HG03060 (cell line): ENCODE measurements around the gene ANKIB1.
"Not testable (repeated sequence)": the region's sequence is repeated elsewhere in the genome, so short reads cannot be mapped to it uniquely, and the experiment has no call there.

Experiments used
- ATAC-seq: cut with Tn5 transposase; IDR thresholded peaks from one replicate; pipeline ENCODE4 v1.9.1; 2021; ENCODE audit warnings: low read depth, moderate number of reproducible peaks; ENCODE audit not compliant: unreplicated experiment

Gene ANKIB1

GRCh38 chr7:92245487-92246359 is at the start of gene ANKIB1, which contains the start of gene KRIT1:
Gene ANKIB1, plus strand, starts transcription at chr7:92245974. Its CDS starts 49,005 bp downstream, at chr7:92294979.
Gene KRIT1, minus strand, starts transcription at chr7:92245914. Its CDS starts 3,779 bp downstream, at chr7:92242135.
- ATAC-seq: peak; percentile 58

DNA sequence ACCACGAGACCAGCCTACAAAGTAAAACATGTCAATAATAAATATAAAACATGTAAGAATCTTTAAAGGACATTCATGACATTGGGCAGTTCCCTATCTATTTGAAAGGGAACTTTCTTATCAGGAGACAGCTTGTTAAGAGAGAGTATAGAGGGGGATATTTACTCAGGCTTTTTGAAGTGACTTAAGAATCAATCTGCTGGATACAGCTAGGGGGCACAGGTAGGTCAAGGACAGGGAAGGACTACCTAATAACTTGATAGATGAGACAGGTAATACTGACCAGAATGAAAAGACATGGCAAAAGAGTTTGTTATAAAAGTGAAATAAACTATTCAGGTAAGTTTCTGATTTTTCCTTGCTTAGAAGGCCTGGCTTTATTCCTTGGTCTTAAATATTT is 45.0 kb upstream of the ANKIB1 start:
- ATAC-seq: no peak

GRCh38 chr7:92205987-92206386 is 39.8 kb upstream of the ANKIB1 start:
- no peak for ATAC-seq

DNA sequence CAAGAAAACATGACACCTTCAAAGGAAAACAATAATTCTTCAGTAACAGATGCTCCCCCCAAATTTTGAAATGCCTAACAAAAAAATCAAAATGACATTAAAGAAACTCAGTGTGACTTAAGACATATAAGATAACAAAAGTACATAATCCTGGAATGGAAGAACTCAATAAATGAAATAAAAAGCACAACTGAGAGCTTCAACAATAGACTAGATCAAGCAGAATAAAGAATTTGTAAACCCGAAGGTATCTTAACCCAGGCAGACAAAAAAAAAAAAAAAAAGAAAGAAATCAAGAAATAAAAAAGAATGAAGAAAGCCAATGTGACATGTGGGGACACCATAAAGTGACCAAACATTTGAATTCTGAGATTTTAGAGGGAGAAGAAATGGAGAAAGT is 39.1 kb upstream of the ANKIB1 start:
- no peak for ATAC-seq

GRCh38 chr7:92221766-92222165 is 24.0 kb upstream of the ANKIB1 start:
- no peak for ATAC-seq

DNA sequence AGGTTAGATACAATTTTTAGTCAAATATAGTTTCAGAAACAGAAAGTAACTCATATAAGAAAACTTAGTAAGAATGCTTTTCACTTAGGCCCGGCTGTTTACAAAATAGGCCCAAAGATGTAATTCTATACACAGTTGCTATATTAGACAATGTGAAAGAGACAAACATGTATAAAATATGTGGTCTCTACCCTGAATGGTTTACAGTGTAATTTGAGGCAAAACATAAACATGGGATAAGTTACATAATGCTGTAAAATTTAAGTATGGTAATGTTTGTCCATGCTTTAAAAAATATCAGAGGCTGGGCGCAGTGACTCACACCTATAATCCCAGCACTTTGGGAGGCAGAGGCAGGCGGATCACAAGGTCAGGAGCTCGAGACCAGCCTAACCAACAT is 18.8 kb upstream of the ANKIB1 start:
- no peak for ATAC-seq

GRCh38 chr7:92228100-92228499 is 17.7 kb upstream of the ANKIB1 start:
- no peak for ATAC-seq

GRCh38 chr7:92228742-92229141 is 17.0 kb upstream of the ANKIB1 start:
- no peak for ATAC-seq

DNA sequence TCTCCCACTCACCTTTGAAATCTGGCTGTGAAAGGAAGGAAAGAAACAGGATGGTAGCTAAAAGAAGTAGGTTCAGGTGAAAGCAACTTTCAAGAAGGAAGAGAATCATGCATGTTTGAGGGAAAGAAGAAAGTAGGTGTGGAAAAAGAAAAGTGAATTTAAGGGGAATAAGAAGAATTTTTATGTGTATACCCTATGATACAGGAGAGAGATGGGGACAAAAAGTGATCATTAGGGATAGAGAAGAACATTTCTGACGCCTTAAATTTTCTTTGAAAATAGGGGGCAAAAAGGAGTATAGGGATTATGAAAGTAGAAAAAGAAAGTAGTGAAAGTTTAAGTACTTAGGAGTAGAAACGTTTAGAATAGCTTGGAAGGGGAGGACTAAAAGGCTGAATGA is 15.2 kb upstream of the ANKIB1 start:
- ATAC-seq: no peak

- no peak for ATAC-seq
These were observed 2.8 kb upstream of the ANKIB1 start for GRCh38 chr7:92242972-92243371.

- ATAC-seq: peak; percentile 1
These were observed 827 bp upstream of the ANKIB1 start for GRCh38 chr7:92244808-92245486.

DNA sequence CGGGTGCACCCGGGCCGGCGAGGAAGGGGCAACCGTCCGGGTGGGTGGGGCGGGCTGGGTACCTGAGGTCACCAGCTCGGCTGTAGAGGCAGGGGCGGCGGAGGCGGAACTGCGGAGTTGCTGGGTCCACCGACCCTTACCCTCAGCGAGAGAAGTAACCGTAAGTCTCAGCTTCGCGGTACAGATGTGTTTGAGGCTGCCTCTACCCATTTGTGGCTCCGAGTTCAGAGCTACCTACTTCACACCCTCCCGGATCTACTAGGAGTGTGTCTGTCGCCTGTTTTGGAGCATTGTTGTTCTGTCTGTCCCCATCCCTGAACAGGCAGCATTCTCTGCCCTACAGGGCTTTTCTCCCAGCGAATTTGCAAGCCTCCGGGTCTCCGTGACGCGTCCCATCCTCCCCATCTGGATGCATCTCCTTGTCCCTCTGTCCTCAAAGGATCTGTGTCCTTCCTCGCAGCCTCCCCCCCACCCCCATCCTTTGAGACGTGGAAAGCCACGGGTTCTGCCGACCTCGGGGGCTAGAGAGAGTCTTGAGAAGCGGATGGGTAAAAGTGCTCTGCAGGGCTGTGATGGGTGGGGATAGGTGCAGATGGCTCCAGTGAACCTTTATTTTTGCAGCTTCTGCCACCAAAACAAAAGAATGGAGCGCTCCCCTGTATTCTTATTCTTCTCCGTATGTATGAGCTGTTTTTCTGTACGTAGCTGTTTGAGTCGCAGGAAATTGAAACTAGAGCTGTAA is 757 bp downstream of the ANKIB1 start:
- peak; percentile 13 for ATAC-seq

DNA sequence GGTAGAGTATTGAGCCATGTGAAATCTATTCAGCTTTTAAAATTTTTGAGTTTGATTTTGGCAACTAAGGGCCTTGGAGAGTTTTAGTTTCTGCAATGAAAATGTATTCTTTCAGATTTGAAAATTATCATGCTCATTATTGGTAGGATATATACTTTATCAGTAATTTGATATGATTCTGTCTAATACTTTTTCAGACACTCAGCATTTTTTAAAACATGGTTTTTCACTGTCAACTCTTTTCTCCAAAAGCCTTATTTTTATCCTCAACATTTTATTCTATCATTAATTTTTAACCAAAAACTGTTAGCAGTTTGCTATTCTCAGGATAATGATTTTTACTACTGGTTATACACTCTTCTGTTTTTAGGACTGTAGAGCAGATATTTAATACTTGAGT is 4.8 kb downstream of the ANKIB1 start:
- ATAC-seq: no peak

DNA sequence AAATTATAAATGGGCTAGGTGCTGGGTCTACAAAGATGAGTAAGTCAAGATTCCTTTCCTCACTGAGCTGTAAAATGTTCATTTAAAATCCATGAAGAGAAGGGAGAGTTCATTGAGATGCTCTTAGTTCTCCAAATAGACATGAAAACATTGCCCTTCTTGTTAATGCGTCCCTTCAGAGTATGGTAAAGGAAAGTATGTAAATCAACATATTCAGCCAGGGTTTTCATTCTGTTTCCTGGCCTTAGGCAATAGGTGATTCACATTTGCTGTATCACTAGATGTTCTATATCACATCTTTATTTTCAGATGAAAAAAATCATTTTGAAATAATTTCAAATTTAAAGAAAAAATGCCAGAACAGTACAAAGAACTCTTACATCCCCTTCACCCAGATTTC is 5.4 kb downstream of the ANKIB1 start:
- no peak for ATAC-seq

GRCh38 chr7:92253251-92253650 is 7.5 kb downstream of the ANKIB1 start:
- ATAC-seq: no peak

GRCh38 chr7:92254800-92255199 is 9.0 kb downstream of the ANKIB1 start:
- ATAC-seq: not testable (repeated sequence)

DNA sequence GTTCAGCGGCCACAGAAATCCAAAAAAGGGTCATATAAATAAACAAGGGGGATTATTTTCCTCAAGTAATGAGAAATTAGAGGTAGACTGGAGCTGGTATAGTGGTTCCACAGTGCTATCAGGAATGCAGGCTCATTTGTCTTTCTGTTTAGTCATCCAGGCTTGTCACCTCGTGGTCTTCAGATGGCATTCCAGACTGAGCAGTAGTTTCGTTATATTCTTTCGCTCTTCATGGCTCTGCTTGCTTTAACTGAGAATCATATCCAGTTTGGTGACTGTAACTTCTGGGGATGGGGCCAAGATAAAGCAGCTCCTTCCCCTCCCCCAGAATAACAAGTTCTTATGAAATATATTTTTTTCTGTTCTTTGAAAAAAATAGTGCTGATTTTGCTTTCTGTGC is 9.5 kb downstream of the ANKIB1 start:
- no peak for ATAC-seq

DNA sequence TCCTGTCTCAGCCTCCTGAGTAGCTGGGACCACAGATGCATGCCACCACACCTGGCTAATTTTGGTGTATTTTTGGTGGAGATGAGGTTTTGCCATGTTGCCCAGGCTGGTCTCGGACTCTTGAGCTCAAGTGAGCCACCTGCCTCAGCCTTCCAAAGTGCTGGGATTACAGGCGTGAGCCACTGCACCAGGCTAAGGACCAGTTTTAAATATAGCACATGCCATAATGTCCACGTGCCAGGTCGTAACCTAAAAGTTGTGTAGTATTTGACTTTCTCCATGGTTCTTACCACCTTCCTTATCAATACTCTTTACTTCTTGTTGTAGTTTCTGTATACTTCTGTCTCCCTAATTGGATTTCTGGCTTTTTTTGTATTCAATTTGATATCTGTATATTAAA is 13.3 kb downstream of the ANKIB1 start:
- no peak for ATAC-seq

GRCh38 chr7:92259610-92260247 is 14.0 kb downstream of the ANKIB1 start:
- no peak for ATAC-seq

DNA sequence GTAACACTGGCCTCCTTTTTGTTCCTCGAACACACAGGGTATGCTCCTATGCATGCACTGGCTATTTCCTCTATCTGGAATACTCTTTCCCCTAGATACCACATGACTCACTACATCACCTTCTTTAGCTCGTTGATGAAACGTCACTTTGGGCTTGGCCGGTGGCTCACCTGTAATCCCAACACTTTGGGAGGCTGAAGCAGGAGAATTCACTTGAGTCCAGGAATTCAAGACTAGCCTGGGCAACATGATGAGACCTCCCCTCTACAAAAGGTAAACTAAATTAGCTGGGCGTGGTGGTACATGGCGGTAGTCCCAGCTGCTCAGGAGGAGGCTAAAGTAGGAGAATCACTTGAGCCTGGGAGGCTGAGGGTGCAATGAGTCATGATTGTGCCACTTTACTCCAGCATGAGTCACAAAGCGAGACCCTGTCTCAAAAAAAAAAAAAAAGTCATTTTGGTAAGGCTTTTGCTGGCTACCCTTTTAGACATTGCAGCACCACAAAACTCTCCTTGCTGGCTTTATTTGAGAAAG is 14.5 kb downstream of the ANKIB1 start:
- ATAC-seq: no peak
